AG10803 (cell line): ENCODE results near the gene CASP3.

ENCODE experiments used
- DNase-seq: peaks from one replicate; pipeline ENCODE4 v3.0.0; 2010; ENCODE audit warnings: low read depth
- H3K4me3 ChIP-seq: 2 replicates; pipeline ENCODE4 v1.5.1; 2011; ENCODE audit warnings: mild to moderate bottlenecking, low read length, control low read depth
- CTCF ChIP-seq: conservative IDR thresholded peaks from 2 replicates; pipeline ENCODE4 v1.5.1; 2011; ENCODE audit warnings: mild to moderate bottlenecking, low read length, control low read depth, inconsistent platforms

CASP3 gene

DNA sequence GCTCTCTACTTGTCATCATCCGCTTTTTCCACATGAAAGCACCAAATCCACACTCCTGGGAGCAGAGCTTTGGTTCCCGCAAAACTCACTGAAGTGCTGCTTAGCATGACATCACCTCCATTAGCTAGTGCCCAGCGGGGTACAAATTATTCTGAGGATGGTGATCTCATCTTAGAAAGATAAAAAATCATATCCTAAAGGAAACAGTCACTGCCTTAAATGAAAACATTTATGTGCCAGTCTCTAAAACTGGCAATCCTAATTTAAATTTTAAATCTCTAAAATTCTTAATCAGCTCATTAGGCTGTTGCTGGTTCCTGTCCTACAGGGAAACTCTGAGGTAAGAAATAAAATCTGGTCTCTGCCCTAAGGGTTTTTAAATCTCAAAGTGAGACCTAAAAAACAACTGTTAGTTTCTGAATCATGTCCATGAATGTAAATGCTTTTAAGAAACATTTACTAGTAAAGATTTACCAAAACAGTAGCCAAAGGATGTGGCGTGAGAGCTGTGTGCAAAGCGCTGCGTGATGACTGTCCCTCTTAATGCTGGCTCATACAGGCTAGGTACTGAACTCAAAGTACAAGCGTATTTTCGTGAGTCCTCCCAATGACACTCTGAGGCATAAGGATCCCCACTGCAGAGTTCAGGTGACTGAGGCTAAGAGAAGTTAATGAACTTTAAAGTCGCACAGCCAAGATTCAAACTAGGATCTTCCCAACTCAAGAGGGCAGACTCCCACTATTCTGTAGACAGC is 4.5 kb downstream of the CASP3 start:
- TF ChIP-seq CTCF, result no peak
- DNase-seq, result no peak
- H3K4me3 ChIP-seq, result no peak overlapping the region

GRCh38 chr4:184643731-184644130 is 5.5 kb downstream of the CASP3 start:
- no peak overlapping the region for H3K4me3 ChIP-seq

GRCh38 chr4:184641451-184641850 is 7.8 kb downstream of the CASP3 start:
- no peak for DNase-seq
- TF ChIP-seq CTCF, result no peak
- H3K4me3 ChIP-seq, result no peak overlapping the region

More at GRCh38 chr4:184643731-184644130, 5.5 kb downstream of the CASP3 start:
- TF ChIP-seq CTCF, result no peak
- no peak for DNase-seq

DNA sequence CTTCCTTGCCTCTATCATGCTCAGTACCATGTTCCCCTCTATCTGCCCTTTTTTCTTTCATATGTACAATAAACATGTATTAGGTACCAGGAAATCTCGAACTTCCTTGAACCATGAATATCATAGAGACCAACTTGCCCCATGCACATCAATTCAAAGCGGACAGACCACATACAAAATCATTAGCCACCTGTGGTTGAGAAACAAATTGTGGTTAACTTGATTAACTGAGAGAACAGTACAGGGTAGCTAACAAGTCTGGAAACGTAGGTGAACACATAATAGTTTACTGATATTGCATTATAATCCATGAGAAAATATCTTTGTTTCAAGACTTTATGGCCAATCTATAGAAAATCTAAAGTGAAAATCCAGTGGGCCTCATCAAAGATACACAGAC is 8.2 kb downstream of the CASP3 start:
- DNase-seq, result no peak
- no peak for TF ChIP-seq CTCF
- no peak overlapping the region for H3K4me3 ChIP-seq

GRCh38 chr4:184636897-184637296 is 12.3 kb downstream of the CASP3 start:
- TF ChIP-seq CTCF, result no peak
- H3K4me3 ChIP-seq, result no peak overlapping the region
- DNase-seq, result no peak

DNA sequence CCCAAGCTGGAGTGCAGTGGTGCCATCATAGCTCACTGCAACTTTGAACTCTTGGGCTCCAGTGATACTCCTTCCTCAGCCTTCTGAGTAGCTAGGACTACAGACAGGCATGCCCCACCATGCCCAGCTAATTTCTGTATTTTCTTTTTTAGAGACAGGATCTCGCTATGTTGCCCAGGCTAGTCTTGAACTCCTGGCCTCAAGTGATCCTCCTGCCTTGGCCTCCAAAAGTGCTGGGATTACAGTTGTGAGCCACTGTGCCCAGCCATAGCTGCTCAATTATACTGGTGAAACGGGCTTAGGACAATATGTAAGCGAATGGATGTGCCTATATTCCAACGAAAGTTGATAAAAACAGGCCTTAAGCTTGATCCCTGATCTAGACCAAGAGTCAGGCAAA is 13.1 kb downstream of the CASP3 start:
- TF ChIP-seq CTCF, result no peak
- DNase-seq, result no peak
- no peak overlapping the region for H3K4me3 ChIP-seq

GRCh38 chr4:184635381-184635780 is 13.9 kb downstream of the CASP3 start:
- DNase-seq, result no peak
- H3K4me3 ChIP-seq, result no peak overlapping the region
- no peak for TF ChIP-seq CTCF
